SKM-1 treated with dmso at 0.1 percent for 144 hours (cell line): ENCODE data around the gene TOPORS.
A peak's percentile ranks its signal among the peaks of the same experiment; 100 is the strongest.
"Not testable (repeated sequence)": the region's sequence is repeated elsewhere in the genome, so short reads cannot be mapped to it uniquely, and the experiment has no call there.

Experiments used
- DNase-seq: peaks from one replicate; lab custom pipeline; 2025; ENCODE audit not compliant: unreplicated experiment; lab: John Stamatoyannopoulos, UW

TOPORS gene

GRCh38 chr9:32552172-32552872 lies at the start of gene TOPORS, which contains the start of gene SMIM27:
TSS of gene TOPORS (minus strand) at chr9:32552586. CDS start at chr9:32552436, 150 bp downstream.
TSS of gene SMIM27 (plus strand) at chr9:32552327. CDS start at chr9:32552435, 108 bp downstream.
- DNase-seq: peak; percentile 86

GRCh38 chr9:32599021-32599420 lies 46.6 kb upstream of the TOPORS start:
- not testable (repeated sequence) for DNase-seq

- no peak for DNase-seq
Measured at GRCh38 chr9:32596936-32597335, 44.5 kb upstream of the TOPORS start.

GRCh38 chr9:32596096-32596865 lies 43.9 kb upstream of the TOPORS start:
- peak; percentile 9 for DNase-seq

GRCh38 chr9:32590898-32591297 lies 38.5 kb upstream of the TOPORS start:
- no peak for DNase-seq

GRCh38 chr9:32590476-32590875 lies 38.1 kb upstream of the TOPORS start:
- DNase-seq: no peak

GRCh38 chr9:32589083-32589723 lies 36.8 kb upstream of the TOPORS start:
- peak; percentile 43 for DNase-seq

- DNase-seq: no peak
Measured at GRCh38 chr9:32587901-32588300, 35.5 kb upstream of the TOPORS start.

- DNase-seq: no peak
Measured at GRCh38 chr9:32584784-32585183, 32.4 kb upstream of the TOPORS start.

- DNase-seq: peak; percentile 54
Measured at GRCh38 chr9:32581512-32582143, 29.2 kb upstream of the TOPORS start.

GRCh38 chr9:32580631-32581300 lies 28.4 kb upstream of the TOPORS start:
- no peak for DNase-seq

- peak; percentile 40 for DNase-seq
Measured at GRCh38 chr9:32579706-32580331, 27.4 kb upstream of the TOPORS start.

GRCh38 chr9:32578976-32579375 lies 26.6 kb upstream of the TOPORS start:
- DNase-seq: no peak

GRCh38 chr9:32577316-32577715 lies 24.9 kb upstream of the TOPORS start:
- DNase-seq: no peak

GRCh38 chr9:32574858-32575257 lies 22.5 kb upstream of the TOPORS start:
- no peak for DNase-seq

- no peak for DNase-seq
Measured at GRCh38 chr9:32573821-32574220, 21.4 kb upstream of the TOPORS start.

- peak; percentile 87 for DNase-seq
Measured at GRCh38 chr9:32572900-32573523, 20.6 kb upstream of the TOPORS start, which contains the start of gene NDUFB6. TSS of gene NDUFB6 (minus strand) at chr9:32573159. CDS start at chr9:32573060, 99 bp downstream.

- DNase-seq: peak; percentile 70
Measured at GRCh38 chr9:32571969-32572899, 19.8 kb upstream of the TOPORS start.

- DNase-seq: no peak
Measured at GRCh38 chr9:32570262-32570661, 17.9 kb upstream of the TOPORS start.
